VCaP (cell line): ENCODE results near the gene TRAIP.

Experiments used
- H3K27ac ChIP-seq: fragments of 450-650 bp; 2 replicates; pipeline ENCODE4 v1.5.1; 2017
- TF ChIP-seq, protein P1 (sequence below): fragments of 450-650 bp; conservative IDR thresholded peaks from 2 replicates; pipeline ENCODE4 v1.5.1; 2017; ENCODE audit warnings: mild to moderate bottlenecking, moderate library complexity

TRAIP gene

DNA sequence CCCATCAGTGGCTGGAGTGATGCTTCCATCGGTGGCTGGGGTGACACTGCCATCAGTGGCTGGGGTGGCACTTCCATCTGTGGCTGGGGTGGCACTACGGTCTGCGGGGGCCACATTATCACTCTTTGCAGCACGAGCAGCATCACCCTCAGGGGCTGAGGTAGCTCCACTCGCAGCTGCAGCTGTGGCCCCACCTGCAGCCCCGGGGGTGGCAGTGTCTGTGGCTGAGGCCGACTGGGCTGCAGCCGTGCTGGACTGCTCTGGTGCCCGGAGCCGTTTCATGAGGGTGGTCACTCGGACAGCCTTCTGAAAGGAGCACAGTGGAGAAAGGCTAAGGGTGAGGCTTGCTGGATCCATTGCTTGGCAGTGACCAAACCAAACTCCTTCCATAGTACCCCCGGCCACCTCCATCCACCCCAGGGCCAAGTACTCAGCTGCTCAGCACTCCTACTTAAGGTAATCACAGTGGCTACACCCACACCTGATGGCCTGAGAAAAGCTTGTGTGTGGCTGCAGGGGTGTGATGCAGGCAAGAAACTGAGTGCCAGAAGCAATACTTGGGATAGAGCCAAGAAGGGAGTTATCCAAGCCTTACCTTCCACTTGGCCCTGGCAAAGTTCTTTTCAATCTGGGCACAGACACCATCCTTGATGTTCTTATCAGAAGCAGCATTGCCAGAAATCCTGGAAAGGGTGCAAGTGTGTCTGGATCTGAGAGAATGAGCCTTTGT lies 3.4 kb upstream of the TRAIP start:
- TF ChIP-seq, protein P1, sequence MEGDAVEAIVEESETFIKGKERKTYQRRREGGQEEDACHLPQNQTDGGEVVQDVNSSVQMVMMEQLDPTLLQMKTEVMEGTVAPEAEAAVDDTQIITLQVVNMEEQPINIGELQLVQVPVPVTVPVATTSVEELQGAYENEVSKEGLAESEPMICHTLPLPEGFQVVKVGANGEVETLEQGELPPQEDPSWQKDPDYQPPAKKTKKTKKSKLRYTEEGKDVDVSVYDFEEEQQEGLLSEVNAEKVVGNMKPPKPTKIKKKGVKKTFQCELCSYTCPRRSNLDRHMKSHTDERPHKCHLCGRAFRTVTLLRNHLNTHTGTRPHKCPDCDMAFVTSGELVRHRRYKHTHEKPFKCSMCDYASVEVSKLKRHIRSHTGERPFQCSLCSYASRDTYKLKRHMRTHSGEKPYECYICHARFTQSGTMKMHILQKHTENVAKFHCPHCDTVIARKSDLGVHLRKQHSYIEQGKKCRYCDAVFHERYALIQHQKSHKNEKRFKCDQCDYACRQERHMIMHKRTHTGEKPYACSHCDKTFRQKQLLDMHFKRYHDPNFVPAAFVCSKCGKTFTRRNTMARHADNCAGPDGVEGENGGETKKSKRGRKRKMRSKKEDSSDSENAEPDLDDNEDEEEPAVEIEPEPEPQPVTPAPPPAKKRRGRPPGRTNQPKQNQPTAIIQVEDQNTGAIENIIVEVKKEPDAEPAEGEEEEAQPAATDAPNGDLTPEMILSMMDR, result no peak
- no peak overlapping the region for H3K27ac ChIP-seq

DNA sequence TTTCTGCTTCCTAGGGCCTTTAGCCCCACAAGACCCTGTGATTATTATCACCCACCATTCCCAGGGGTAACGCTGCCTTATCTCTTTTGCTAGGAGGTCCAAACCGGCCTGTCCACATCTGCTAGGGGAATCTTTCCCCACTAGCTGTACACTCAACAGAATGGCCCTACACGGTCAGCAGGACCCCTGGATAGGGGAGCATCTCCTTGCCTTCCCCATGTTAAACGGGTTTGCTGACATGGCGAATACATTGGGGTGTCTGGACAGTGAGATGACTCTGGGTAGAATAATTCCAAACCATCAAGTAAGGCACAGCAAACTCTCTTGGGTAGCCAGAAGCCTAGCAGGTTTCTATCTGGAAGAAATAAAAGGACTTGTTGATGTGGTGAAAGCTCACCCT lies 702 bp downstream of the TRAIP start:
- peak overlapping the region; percentile 72; the same call in 1 of the 2 replicates for H3K27ac ChIP-seq
- TF ChIP-seq, protein P1, result no peak

DNA sequence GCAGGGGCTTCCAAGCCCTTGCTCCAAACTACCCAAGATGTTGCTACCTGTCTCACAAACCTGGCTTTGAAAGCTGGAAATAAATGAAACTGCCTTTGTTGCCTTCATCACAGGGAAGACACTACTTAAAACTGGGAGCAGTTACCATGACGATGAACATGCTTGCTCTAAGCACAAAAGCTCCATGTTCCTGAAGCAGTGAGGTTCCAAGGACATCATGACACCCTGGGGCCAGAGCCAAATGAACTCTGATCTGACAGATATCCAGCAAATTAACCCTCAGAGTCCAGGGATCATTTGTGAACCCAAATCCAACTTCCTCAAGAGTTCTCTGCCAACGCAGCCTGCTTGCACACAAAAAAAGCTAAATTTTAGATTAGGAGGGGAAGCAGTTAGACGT lies 10.7 kb downstream of the TRAIP start:
- TF ChIP-seq, protein P1, result no peak
- no peak overlapping the region for H3K27ac ChIP-seq

DNA sequence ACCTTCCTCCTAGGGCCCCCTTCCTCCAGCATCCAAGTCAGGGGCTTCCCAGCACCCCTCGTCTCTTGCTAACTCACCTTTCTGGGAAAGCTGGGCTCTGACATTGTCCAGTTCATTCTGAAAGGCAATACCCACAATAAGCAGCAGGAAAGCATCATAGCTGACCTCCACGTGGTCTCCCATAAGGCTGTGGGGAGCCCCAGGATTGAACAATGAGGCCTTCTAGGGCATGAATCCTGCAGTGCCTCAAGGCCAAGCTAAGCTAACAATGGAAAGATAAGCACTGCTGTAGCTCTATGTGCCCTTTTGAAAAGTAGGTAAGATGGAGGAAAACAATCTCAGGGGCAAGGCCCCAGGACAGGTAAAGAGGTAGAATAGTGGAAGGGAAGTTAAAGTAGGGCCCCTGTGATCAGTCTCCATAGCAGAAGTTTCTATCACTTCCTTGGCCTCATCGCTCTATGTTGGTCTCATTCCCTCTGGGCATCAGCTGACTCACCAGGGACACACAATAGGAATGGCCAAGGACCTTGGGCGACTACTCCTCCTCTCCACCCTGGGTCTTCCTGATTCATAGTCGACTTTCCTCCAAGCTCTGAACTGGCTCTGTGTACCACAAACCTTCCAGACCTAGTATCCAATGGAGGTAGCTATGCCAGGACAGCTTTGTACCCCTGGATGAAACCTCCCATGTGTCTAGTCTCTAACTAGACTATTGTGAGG lies 11.7 kb downstream of the TRAIP start:
- H3K27ac ChIP-seq, result no peak overlapping the region
- TF ChIP-seq, protein P1, result no peak

- no peak overlapping the region for H3K27ac ChIP-seq
Observed at GRCh38 chr3:49842843-49843517, 13.4 kb downstream of the TRAIP start.

DNA sequence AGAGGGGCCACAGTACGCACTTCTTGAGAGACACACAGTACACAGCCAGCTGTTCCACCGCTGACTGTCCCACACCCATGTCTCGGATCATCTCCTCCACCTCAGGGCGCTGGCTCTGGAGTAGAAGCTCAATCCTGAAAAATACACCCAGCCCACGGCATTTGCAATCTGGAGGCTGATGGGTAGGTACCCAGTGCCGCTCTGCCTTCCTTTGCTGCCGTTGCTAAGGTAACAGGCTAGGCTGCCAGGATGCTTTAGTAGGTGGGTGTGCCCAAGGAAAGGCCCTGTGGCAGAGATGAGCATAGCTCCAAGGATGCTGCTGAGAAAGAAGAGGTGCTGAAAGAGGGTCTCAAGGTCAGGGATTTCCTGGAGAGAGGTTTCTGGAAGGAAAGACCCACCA lies 14.6 kb downstream of the TRAIP start:
- TF ChIP-seq, protein P1, result no peak
- H3K27ac ChIP-seq, result no peak overlapping the region

More at GRCh38 chr3:49842843-49843517, 13.4 kb downstream of the TRAIP start:
- TF ChIP-seq, protein P1, result no peak

- no peak overlapping the region for H3K27ac ChIP-seq
- TF ChIP-seq, protein P1, result no peak
Observed at GRCh38 chr3:49841126-49841696, 15.2 kb downstream of the TRAIP start.
